Lower leg skin (tissue), 3 donors: Measurements from ENCODE around the gene MAD1L1.

ENCODE experiments used
- CTCF ChIP-seq, 3 donors: fragments of 450-650 bp; IDR thresholded peaks; one replicate each; pipeline ENCODE4 v1.5.1; 2016; ENCODE audit warnings: antibody characterized with exemption in 3 of 3, mild to moderate bottlenecking in 3 of 3, moderate library complexity in 2 of 3
- POLR2A ChIP-seq, 2 donors: fragments of 450-650 bp; IDR thresholded peaks; one replicate each; pipeline ENCODE4 v1.6.1; 2016 to 2017; ENCODE audit warnings: antibody characterized with exemption in 2 of 2, mild to moderate bottlenecking in 1 of 2, moderate library complexity in 1 of 2

DNA sequence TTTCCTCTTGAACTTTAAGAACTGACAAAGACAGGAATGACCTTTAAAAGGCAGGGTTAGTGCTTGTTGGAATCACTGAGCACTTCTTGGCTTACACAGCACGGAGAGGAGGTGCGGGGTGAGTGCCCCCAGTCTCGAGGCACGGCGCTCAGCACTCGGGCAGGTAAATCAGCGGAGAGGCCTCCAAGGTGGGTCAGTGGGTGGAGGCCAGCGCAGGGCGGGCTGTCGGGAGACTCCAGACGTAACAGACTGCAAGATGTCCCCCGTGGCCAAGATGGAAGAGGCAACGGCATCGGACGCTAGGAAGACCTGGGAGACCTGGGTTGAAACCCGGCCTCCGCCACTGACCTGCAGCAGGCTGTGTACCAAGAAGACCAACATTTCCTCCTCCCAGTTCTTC, 149.4 kb downstream of the MAD1L1 start:
- TF ChIP-seq CTCF (IDR thresholded peaks at IDR 0.05) (no peak), POLR2A (IDR thresholded peaks at IDR 0.05) (no peak)
